ENCODE data around the gene HAGH.
"Not testable (repeated sequence)": the region's sequence is repeated elsewhere in the genome, so short reads cannot be mapped to it uniquely, and the experiment has no call there.

The HAGH gene

GRCh38 chr16:1826691-1827573, at the start of gene HAGH, which contains the start of gene FAHD1:
Gene HAGH (minus strand): TSS chr16:1826825. CDS start chr16:1826787, 38 bp downstream.
Gene FAHD1 (plus strand): TSS chr16:1827206. CDS start chr16:1827239, 33 bp downstream.
- DNase-seq (ENCODE audit: low read depth), result peak; percentile 97

- DNase-seq (ENCODE audit: low read depth), result not testable (repeated sequence)
These were observed 49.4 kb upstream of the HAGH start for GRCh38 chr16:1876066-1876465.

- no peak for DNase-seq (ENCODE audit: low read depth)
These were observed 48.2 kb upstream of the HAGH start for GRCh38 chr16:1874854-1875253.

GRCh38 chr16:1871974-1872635, 45.5 kb upstream of the HAGH start, which contains the start of gene MEIOB:
Gene MEIOB (minus strand): TSS chr16:1872164. CDS start chr16:1868175, 3,989 bp downstream.
- no peak for DNase-seq (ENCODE audit: low read depth)

- DNase-seq (ENCODE audit: low read depth), result peak; percentile 5
These were observed 43.9 kb upstream of the HAGH start for GRCh38 chr16:1870365-1871082.

GRCh38 chr16:1865902-1866690, 39.5 kb upstream of the HAGH start:
- no peak for DNase-seq (ENCODE audit: low read depth)

GRCh38 chr16:1863681-1864460, 37.2 kb upstream of the HAGH start:
- DNase-seq (ENCODE audit: low read depth), result peak; percentile 14

GRCh38 chr16:1862394-1862793, 35.8 kb upstream of the HAGH start:
- DNase-seq (ENCODE audit: low read depth), result no peak

GRCh38 chr16:1861730-1862129, 35.1 kb upstream of the HAGH start:
- DNase-seq (ENCODE audit: low read depth), result no peak

GRCh38 chr16:1859650-1860049, 33.0 kb upstream of the HAGH start:
- no peak for DNase-seq (ENCODE audit: low read depth)

GRCh38 chr16:1858189-1858865, 31.7 kb upstream of the HAGH start:
- no peak for DNase-seq (ENCODE audit: low read depth)

- no peak for DNase-seq (ENCODE audit: low read depth)
These were observed 30.9 kb upstream of the HAGH start for GRCh38 chr16:1857433-1858097.

GRCh38 chr16:1851793-1852192, 25.2 kb upstream of the HAGH start:
- DNase-seq (ENCODE audit: low read depth), result no peak

GRCh38 chr16:1850981-1851380, 24.4 kb upstream of the HAGH start:
- DNase-seq (ENCODE audit: low read depth), result no peak

GRCh38 chr16:1846416-1846815, 19.8 kb upstream of the HAGH start:
- no peak for DNase-seq (ENCODE audit: low read depth)

GRCh38 chr16:1845985-1846384, 19.4 kb upstream of the HAGH start:
- no peak for DNase-seq (ENCODE audit: low read depth)

GRCh38 chr16:1839554-1839953, 12.9 kb upstream of the HAGH start:
- DNase-seq (ENCODE audit: low read depth), result peak; percentile 35

GRCh38 chr16:1834096-1834495, 7.5 kb upstream of the HAGH start:
- DNase-seq (ENCODE audit: low read depth), result no peak

GRCh38 chr16:1832838-1833454, 6.3 kb upstream of the HAGH start:
- no peak for DNase-seq (ENCODE audit: low read depth)

Measured in fibroblast of gingiva (primary cell).